ENCODE results near the gene TUBB1. TPM values are rescaled to one million over a fixed set of nuclear protein-coding genes. Genes with fewer than 3 reads are reported as not detected.
A peak's percentile ranks its signal among the peaks of the same experiment; 100 is the strongest.

Gene TUBB1
- total and polyA plus RNA-seq, 2 of the 13 experiments (the other 11 are each of a cell fraction or from before 2014, with no cell fraction given) = 0.11 to 57.6 TPM

DNA sequence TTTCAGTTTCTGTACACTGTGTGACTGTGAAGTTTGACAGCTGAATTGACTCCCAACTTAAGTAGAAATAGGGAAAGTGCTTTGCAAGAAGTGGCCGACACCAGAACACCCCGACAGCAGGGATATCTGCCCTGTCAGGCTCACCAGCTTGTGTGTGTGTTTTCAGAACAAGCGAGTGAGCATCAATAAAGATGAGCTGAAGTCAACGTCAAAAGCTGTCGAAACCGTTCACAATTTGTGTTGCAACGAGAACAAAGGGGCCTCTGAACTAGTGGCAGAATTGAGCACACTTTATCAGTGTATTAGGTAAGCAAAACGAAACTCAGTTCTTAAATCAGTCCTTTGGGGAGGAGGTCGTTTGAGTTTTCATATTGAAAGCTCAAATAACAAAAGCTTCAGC is 27.5 kb upstream of the TUBB1 start (continued):
- TF ChIP-seq, protein P1, sequence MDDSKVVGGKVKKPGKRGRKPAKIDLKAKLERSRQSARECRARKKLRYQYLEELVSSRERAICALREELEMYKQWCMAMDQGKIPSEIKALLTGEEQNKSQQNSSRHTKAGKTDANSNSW (CRISPR knock-in tag; IDR thresholded peaks at IDR 0.05; ENCODE audit: borderline replicate concordance) = no peak
- TF ChIP-seq ZNF775 (CRISPR knock-in tag; IDR thresholded peaks at IDR 0.05; ENCODE audit: borderline replicate concordance) = no peak
- TF ChIP-seq, protein P2, sequence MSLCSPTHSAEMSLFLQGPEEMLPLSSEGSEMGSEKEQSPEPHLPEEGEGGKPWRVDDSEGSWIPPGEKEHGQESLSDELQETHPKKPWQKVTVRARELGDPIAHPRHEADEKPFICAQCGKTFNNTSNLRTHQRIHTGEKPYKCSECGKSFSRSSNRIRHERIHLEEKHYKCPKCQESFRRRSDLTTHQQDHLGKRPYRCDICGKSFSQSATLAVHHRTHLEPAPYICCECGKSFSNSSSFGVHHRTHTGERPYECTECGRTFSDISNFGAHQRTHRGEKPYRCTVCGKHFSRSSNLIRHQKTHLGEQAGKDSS (CRISPR knock-in tag; IDR thresholded peaks at IDR 0.05; ENCODE audit: borderline replicate concordance, low read depth) = no peak
- no peak for TF ChIP-seq MATR3 (CRISPR knock-in tag; IDR thresholded peaks at IDR 0.05)
- no peak for TF ChIP-seq MLLT10 (CRISPR knock-in tag; IDR thresholded peaks at IDR 0.05)
- TF ChIP-seq, protein P3, sequence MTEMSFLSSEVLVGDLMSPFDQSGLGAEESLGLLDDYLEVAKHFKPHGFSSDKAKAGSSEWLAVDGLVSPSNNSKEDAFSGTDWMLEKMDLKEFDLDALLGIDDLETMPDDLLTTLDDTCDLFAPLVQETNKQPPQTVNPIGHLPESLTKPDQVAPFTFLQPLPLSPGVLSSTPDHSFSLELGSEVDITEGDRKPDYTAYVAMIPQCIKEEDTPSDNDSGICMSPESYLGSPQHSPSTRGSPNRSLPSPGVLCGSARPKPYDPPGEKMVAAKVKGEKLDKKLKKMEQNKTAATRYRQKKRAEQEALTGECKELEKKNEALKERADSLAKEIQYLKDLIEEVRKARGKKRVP (CRISPR knock-in tag; IDR thresholded peaks at IDR 0.05) = 0 out of 4 replicates have a peak, but pooled peaks of 1 of the 2 experiments have one; percentile 20
- no peak for TF ChIP-seq SOX6 (IDR thresholded peaks at IDR 0.05)
- peak; percentile 54 for TF ChIP-seq SOX6 (CRISPR knock-in tag; IDR thresholded peaks at IDR 0.05)
- TF ChIP-seq, protein P4, sequence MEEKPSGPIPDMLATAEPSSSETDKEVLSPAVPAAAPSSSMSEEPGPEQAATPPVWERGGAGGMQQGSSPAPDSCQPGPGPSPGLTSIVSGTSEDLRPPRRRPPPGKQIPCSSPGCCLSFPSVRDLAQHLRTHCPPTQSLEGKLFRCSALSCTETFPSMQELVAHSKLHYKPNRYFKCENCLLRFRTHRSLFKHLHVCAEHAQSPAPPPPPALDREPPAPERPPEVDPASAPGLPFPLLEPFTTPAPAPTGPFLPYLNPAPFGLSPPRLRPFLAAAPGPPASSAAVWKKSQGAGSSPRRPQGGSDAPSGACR (CRISPR knock-in tag; IDR thresholded peaks at IDR 0.05) = 0 out of 2 replicates have a peak, but pooled peaks have one; percentile 34
- TF ChIP-seq FOXA3 (CRISPR knock-in tag; IDR thresholded peaks at IDR 0.05) = peak; percentile 34; the same call in 1 of the 2 replicates
- no peak for TF ChIP-seq ZSCAN22 (CRISPR knock-in tag; IDR thresholded peaks at IDR 0.05)
- no peak for TF ChIP-seq CHD4 (IDR thresholded peaks at IDR 0.05; ENCODE audit: borderline replicate concordance, low read length)
- peak in 1 of 2 experiments; percentile 31; a peak in 1 of 4 replicates for TF ChIP-seq EP300 (IDR thresholded peaks at IDR 0.05; ENCODE audit: low read depth in 2 of 2, low read length in 2 of 2)
- no peak for TF ChIP-seq EP300 (CRISPR knock-in tag; IDR thresholded peaks at IDR 0.05; ENCODE audit: borderline replicate concordance)
- peak; percentile 32; the same call in 1 of the 2 replicates for TF ChIP-seq NR2F2 (IDR thresholded peaks at IDR 0.05; ENCODE audit: borderline replicate concordance, low read depth)
- TF ChIP-seq, protein P5, sequence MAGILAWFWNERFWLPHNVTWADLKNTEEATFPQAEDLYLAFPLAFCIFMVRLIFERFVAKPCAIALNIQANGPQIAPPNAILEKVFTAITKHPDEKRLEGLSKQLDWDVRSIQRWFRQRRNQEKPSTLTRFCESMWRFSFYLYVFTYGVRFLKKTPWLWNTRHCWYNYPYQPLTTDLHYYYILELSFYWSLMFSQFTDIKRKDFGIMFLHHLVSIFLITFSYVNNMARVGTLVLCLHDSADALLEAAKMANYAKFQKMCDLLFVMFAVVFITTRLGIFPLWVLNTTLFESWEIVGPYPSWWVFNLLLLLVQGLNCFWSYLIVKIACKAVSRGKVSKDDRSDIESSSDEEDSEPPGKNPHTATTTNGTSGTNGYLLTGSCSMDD (CRISPR knock-in tag; IDR thresholded peaks at IDR 0.05) = no peak
- no peak for TF ChIP-seq ZNF674 (CRISPR knock-in tag; IDR thresholded peaks at IDR 0.05; ENCODE audit: low read depth)
- TF ChIP-seq POLR2G (IDR thresholded peaks at IDR 0.05; ENCODE audit: low read depth, low read length) = 0 out of 2 replicates have a peak, but pooled peaks have one; percentile 8
- TF ChIP-seq ZNF343 (CRISPR knock-in tag; IDR thresholded peaks at IDR 0.05) = no peak
- TF ChIP-seq, protein P6, sequence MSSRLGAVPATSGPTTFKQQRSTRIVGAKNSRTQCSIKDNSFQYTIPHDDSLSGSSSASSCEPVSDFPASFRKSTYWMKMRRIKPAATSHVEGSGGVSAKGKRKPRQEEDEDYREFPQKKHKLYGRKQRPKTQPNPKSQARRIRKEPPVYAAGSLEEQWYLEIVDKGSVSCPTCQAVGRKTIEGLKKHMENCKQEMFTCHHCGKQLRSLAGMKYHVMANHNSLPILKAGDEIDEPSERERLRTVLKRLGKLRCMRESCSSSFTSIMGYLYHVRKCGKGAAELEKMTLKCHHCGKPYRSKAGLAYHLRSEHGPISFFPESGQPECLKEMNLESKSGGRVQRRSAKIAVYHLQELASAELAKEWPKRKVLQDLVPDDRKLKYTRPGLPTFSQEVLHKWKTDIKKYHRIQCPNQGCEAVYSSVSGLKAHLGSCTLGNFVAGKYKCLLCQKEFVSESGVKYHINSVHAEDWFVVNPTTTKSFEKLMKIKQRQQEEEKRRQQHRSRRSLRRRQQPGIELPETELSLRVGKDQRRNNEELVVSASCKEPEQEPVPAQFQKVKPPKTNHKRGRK (CRISPR knock-in tag; IDR thresholded peaks at IDR 0.05) = no peak
- peak; percentile 74 for TF ChIP-seq HOXA3 (CRISPR knock-in tag; IDR thresholded peaks at IDR 0.05)
- TF ChIP-seq ARNTL (CRISPR knock-in tag; IDR thresholded peaks at IDR 0.05) = no peak
- TF ChIP-seq ZNF780A (CRISPR knock-in tag; IDR thresholded peaks at IDR 0.05) = no peak
- TF ChIP-seq ZFP82 (CRISPR knock-in tag; IDR thresholded peaks at IDR 0.05; ENCODE audit: borderline replicate concordance) = no peak
- TF ChIP-seq NR3C1 (CRISPR knock-in tag; IDR thresholded peaks at IDR 0.05) = no peak
- TF ChIP-seq SSRP1 (CRISPR knock-in tag; IDR thresholded peaks at IDR 0.05) = 0 out of 2 replicates have a peak, but pooled peaks have one; percentile 27
